OCI-LY7 (cell line): Measurements from ENCODE around the gene PARD3B. TPM values are rescaled to one million over a fixed set of nuclear protein-coding genes. Genes with fewer than 3 reads are reported as not detected.

Source experiments
- BruUV-seq: library from RNA; stranded (reverse); fragments of 400-500 nt; replicated peaks from 2 replicates; lab custom pipeline; 2021; lab: Mats Ljungman, UMichigan
- CTCF ChIA-PET: fragments of 300-600 bp; sonication (Branson Sonifier 250); formaldehyde crosslinking; loops from one replicate; lab custom pipeline; 2022; ENCODE audit warnings: antibody characterized with exemption; ENCODE audit not compliant: unreplicated experiment; lab: Charles Lee
- POLR2A ChIA-PET: fragments of 300-600 bp; sonication (Branson Sonifier 250); formaldehyde crosslinking; loops from one replicate; lab custom pipeline; 2022; ENCODE audit warnings: antibody characterized with exemption; lab: Charles Lee
- DNase-seq: peaks from one replicate; pipeline ENCODE4 v3.0.0-alpha.2; 2015; ENCODE audit warnings: low spot score
- H2AFZ ChIP-seq: fragments of 200-600 bp; sonication (generic), shearing (Covaris generic); 2 replicates; pipeline ENCODE4 v1.6.1; 2014; ENCODE audit warnings: mild to moderate bottlenecking, antibody characterized with exemption, low read length, moderate library complexity
- H3K27ac ChIP-seq: fragments of 200-600 bp; sonication (generic); 2 replicates; pipeline ENCODE4 v1.5.1; 2014; ENCODE audit warnings: mixed run types, low read depth, mild to moderate bottlenecking, moderate library complexity, low read length, inconsistent platforms; ENCODE audit not compliant: poor library complexity, severe bottlenecking
- H3K36me3 ChIP-seq: fragments of 200-600 bp; sonication (generic); 2 replicates; pipeline ENCODE4 v1.6.1; 2014; ENCODE audit warnings: mild to moderate bottlenecking, antibody characterized with exemption, low read length, moderate library complexity, mixed read lengths; ENCODE audit not compliant: insufficient read depth
- H3K4me1 ChIP-seq: fragments of 200-600 bp; sonication (generic); 2 replicates; pipeline ENCODE4 v1.5.1; 2014; ENCODE audit warnings: mild to moderate bottlenecking, low read length; ENCODE audit not compliant: insufficient read depth, poor library complexity, severe bottlenecking
- H3K4me2 ChIP-seq: fragments of 200-600 bp; sonication (generic); 2 replicates; pipeline ENCODE4 v1.6.1; 2014; ENCODE audit warnings: mild to moderate bottlenecking, low read length
- H3K4me3 ChIP-seq: fragments of 200-600 bp; sonication (generic); 2 replicates; pipeline ENCODE4 v1.5.1; 2014; ENCODE audit warnings: mild to moderate bottlenecking, low read depth, low read length; ENCODE audit not compliant: poor library complexity, severe bottlenecking
- H3K79me2 ChIP-seq: fragments of 200-600 bp; sonication (generic); 2 replicates; pipeline ENCODE4 v1.6.1; 2016; ENCODE audit warnings: low read depth, mild to moderate bottlenecking, low read length, moderate library complexity, mixed read lengths; ENCODE audit not compliant: insufficient read depth
- H3K9me2 ChIP-seq: fragments of 200-600 bp; sonication (generic); 2 replicates; pipeline ENCODE4 v1.6.1; 2016; ENCODE audit warnings: mild to moderate bottlenecking, low read length, mixed read lengths; ENCODE audit not compliant: insufficient read depth
- H3K9me3 ChIP-seq: fragments of 200-600 bp; sonication (generic); 2 replicates; pipeline ENCODE4 v1.6.1; 2014; ENCODE audit warnings: mild to moderate bottlenecking, mixed run types, low read length, mixed read lengths
- H4K20me1 ChIP-seq: fragments of 200-600 bp; sonication (generic); 2 replicates; pipeline ENCODE4 v1.6.1; 2014; ENCODE audit warnings: mild to moderate bottlenecking, antibody characterized with exemption, low read length, moderate library complexity, mixed read lengths; ENCODE audit not compliant: insufficient read depth
- EZH2phosphoT487 ChIP-seq: fragments of 200-600 bp; sonication (generic); IDR thresholded peaks from 2 replicates; pipeline ENCODE4 v1.6.1; 2018; ENCODE audit warnings: low read depth, borderline replicate concordance, mild to moderate bottlenecking, mixed run types, antibody characterized with exemption, low read length, moderate library complexity, mixed read lengths
- intact Hi-C: fragments of 100-400 bp; cut with micrococcal nuclease; formaldehyde crosslinking; loops from one replicate; pipeline ENCODE4 v1.10.0; 2022; ENCODE audit not compliant: unreplicated experiment
- total RNA-seq, 2 experiments: library from RNA; depleted of rRNA in 1 of 2; stranded (reverse); fragments of >200 nt in 1 of 2; shearing (Covaris generic) in 1 of 2; gene quantifications; 2 replicates each; pipeline ENCODE4 v1.2.3, GENCODE V29; 2014 to 2022
- TF ChIP-seq, protein P1 (sequence below): fragments of 200-600 bp; sonication (generic); conservative IDR thresholded peaks from 2 replicates; pipeline ENCODE4 v1.5.1; 2014; ENCODE audit warnings: mild to moderate bottlenecking, antibody characterized with exemption, low read length, moderate library complexity, mixed read lengths

PARD3B gene
- total RNA-seq, 2 experiments from 2014 or later, result not detected

DNA sequence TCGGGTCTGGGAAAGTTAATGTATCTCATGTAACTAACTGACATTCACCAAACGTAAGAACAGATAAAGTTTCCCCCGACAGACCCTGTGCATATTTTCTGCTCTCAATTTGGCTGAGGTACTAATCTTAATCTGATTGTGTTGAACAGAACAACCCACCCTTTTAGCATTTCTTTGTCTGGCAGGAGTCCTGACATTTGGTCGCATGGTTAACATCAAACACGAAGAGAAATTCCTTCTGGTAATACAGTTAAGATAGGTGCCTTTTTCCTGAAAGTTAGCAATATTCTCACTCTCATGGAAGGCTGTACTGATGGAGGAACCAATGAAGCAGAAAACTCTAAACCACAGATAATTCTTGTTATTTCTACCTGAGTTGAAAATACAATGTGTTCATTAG lies 520.8 kb downstream of the PARD3B start:
- H3K36me3 ChIP-seq, result no peaks in the 10 kb centered on the region
- H3K9me3 ChIP-seq, result no peaks in the 10 kb centered on the region
- BruUV-seq, result no TSS peak
- no peak overlapping the region for H3K4me3 ChIP-seq
- intact Hi-C loops, result no loop called here
- H4K20me1 ChIP-seq, result no peaks in the 10 kb centered on the region
- no peaks in the 10 kb centered on the region for H3K4me1 ChIP-seq
- no peaks in the 10 kb centered on the region for H3K79me2 ChIP-seq
- no peak overlapping the region for H2AFZ ChIP-seq
- H3K27ac ChIP-seq, result no peak overlapping the region
- H3K4me2 ChIP-seq, result no peak overlapping the region
- TF ChIP-seq, protein P1, sequence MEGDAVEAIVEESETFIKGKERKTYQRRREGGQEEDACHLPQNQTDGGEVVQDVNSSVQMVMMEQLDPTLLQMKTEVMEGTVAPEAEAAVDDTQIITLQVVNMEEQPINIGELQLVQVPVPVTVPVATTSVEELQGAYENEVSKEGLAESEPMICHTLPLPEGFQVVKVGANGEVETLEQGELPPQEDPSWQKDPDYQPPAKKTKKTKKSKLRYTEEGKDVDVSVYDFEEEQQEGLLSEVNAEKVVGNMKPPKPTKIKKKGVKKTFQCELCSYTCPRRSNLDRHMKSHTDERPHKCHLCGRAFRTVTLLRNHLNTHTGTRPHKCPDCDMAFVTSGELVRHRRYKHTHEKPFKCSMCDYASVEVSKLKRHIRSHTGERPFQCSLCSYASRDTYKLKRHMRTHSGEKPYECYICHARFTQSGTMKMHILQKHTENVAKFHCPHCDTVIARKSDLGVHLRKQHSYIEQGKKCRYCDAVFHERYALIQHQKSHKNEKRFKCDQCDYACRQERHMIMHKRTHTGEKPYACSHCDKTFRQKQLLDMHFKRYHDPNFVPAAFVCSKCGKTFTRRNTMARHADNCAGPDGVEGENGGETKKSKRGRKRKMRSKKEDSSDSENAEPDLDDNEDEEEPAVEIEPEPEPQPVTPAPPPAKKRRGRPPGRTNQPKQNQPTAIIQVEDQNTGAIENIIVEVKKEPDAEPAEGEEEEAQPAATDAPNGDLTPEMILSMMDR, result no peak
- TF ChIP-seq EZH2phosphoT487, result no peak
- CTCF ChIA-PET, result no interaction called here
- POLR2A ChIA-PET, result no interaction called here
- no peak for DNase-seq
- H3K9me2 ChIP-seq, result no peaks in the 10 kb centered on the region

DNA sequence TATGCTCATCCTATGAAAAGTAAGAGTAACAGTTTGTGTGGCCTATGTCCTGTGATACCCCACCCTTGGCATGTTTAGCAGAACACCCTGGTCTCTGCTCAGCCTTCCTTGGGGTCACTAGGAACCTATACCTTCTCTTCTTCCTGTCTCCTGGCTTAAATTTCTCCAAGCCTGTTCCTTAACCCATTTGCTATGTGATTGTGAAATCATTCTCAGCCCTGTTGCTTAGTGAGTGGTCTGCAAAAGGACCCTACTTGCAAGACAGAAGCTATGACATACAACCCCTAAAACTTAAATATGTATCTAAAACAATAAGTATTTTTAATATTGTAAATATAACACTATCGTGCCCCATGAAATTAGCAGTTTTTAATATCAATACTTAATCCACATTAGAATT lies 524.7 kb downstream of the PARD3B start:
- Histone ChIP-seq H3K4me3 (no peak overlapping the region), H2AFZ (no peak overlapping the region), H3K4me2 (no peak overlapping the region), H3K27ac (no peak overlapping the region), H4K20me1 (no peaks in the 10 kb centered on the region), H3K9me2 (no peaks in the 10 kb centered on the region), H3K79me2 (no peaks in the 10 kb centered on the region), H3K4me1 (no peaks in the 10 kb centered on the region), H3K9me3 (no peaks in the 10 kb centered on the region), H3K36me3 (no peaks in the 10 kb centered on the region)
- BruUV-seq, result no TSS peak
- no peak for DNase-seq
- no peak for TF ChIP-seq EZH2phosphoT487
- TF ChIP-seq, protein P1, result no peak
- CTCF ChIA-PET, result no interaction called here
- intact Hi-C loops, result no loop called here
- POLR2A ChIA-PET, result no interaction called here

DNA sequence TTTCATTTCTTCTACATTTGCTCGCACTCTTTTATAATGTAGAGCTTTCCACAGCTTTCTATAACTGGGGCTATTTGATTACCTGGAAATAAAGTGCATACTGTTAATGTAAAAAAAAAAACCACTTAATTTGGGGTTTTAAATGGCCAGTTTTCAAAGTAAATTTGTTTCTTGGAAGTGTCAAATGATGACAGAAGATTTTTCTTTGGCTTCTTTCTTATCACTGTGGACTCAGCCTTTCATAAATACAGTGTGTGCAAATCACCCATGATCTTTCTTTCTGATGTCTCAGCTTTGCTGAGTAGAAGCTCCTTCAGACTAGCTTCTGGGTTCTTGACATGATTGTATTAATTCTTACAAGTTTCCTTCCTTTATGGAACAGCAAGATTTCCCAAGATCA lies 525.6 kb downstream of the PARD3B start:
- H4K20me1 ChIP-seq, result no peaks in the 10 kb centered on the region
- H3K4me3 ChIP-seq, result no peak overlapping the region
- CTCF ChIA-PET, result no interaction called here
- POLR2A ChIA-PET, result interaction anchor here (0.5 to 0.6 kb wide), 2 partner anchors 22 to 439 kb away, joined by 3 read pairs; no protein-coding TSS in a partner anchor
- DNase-seq, result no peak
- H3K36me3 ChIP-seq, result no peaks in the 10 kb centered on the region
- no peaks in the 10 kb centered on the region for H3K9me2 ChIP-seq
- no peak overlapping the region for H2AFZ ChIP-seq
- no TSS peak for BruUV-seq
- H3K4me1 ChIP-seq, result no peaks in the 10 kb centered on the region
- H3K4me2 ChIP-seq, result no peak overlapping the region
- TF ChIP-seq, protein P1, result no peak
- TF ChIP-seq EZH2phosphoT487, result no peak
- no peaks in the 10 kb centered on the region for H3K9me3 ChIP-seq
- no peaks in the 10 kb centered on the region for H3K79me2 ChIP-seq
- H3K27ac ChIP-seq, result no peak overlapping the region
- intact Hi-C loops, result no loop called here
